K562 (cell line): ENCODE data around the gene NUP43. TPM values are rescaled to one million over a fixed set of nuclear protein-coding genes. Genes with fewer than 3 reads are reported as not detected.

Experiments used
- ARID2 ChIP-seq: fragments of 450-650 bp; IDR thresholded peaks from 2 replicates; pipeline ENCODE4 v1.6.1; 2017; ENCODE audit warnings: antibody characterized with exemption, mild to moderate bottlenecking
- BCL6 ChIP-seq: fragments of 250-450 bp; sonication (Bioruptor Pico); IDR thresholded peaks from 2 replicates; pipeline ENCODE4 v1.4.0; 2020
- CHCHD3 ChIP-seq: fragments of 250-450 bp; sonication (Bioruptor Pico); IDR thresholded peaks from 2 replicates; pipeline ENCODE4 v2.1.2; 2022; ENCODE audit warnings: mild to moderate bottlenecking
- DMBX1 ChIP-seq: fragments of 250-450 bp; sonication (Bioruptor Pico); IDR thresholded peaks from 2 replicates; pipeline ENCODE4 v1.8.0; 2022; ENCODE audit warnings: inconsistent platforms, mild to moderate bottlenecking, moderate library complexity, borderline replicate concordance
- E2F3 ChIP-seq: fragments of 250-450 bp; sonication (Bioruptor Pico); IDR thresholded peaks from 2 replicates; pipeline ENCODE4 v1.4.0; 2020; ENCODE audit warnings: mild to moderate bottlenecking
- IRF2 ChIP-seq: sonication (generic); formaldehyde crosslinking; IDR thresholded peaks from 2 replicates; pipeline ENCODE4 v1.8.1; 2022; ENCODE audit warnings: mild to moderate bottlenecking, missing genetic modification reagents
- KAT8 ChIP-seq: fragments of 450-650 bp; IDR thresholded peaks from 2 replicates; pipeline ENCODE4 v1.6.1; 2016; ENCODE audit warnings: low read depth, mild to moderate bottlenecking
- MAFG ChIP-seq: fragments of 450-650 bp; conservative IDR thresholded peaks from 2 replicates; pipeline ENCODE4 v1.6.1; 2016; ENCODE audit warnings: missing genetic modification characterization, missing compliant biosample characterization
- MTF1 ChIP-seq: fragments of 250-450 bp; sonication (Bioruptor Pico); IDR thresholded peaks from 2 replicates; pipeline ENCODE4 v1.9.0; 2021; ENCODE audit warnings: moderate library complexity, mild to moderate bottlenecking, inconsistent platforms, borderline replicate concordance
- PBX2 ChIP-seq, 2 experiments: IDR thresholded peaks in 1 of 2; conservative IDR thresholded peaks in 1 of 2; 2 replicates each; pipeline ENCODE4 v1.6.1; 2016; ENCODE audit warnings: low read depth in 2 of 2, mild to moderate bottlenecking in 1 of 2, missing compliant biosample characterization in 1 of 2, missing genetic modification characterization in 1 of 2, moderate library complexity in 1 of 2
- POLR2AphosphoS2 ChIP-seq: IDR thresholded peaks from 2 replicates; pipeline ENCODE4 v1.6.1; 2012; ENCODE audit warnings: low read length, improper control_type of control experiment
- RFX7 ChIP-seq: fragments of 250-450 bp; sonication (Bioruptor Pico); IDR thresholded peaks from 2 replicates; pipeline ENCODE4 v1.5.1; 2021; ENCODE audit warnings: mild to moderate bottlenecking
- SAFB2 ChIP-seq: fragments of 200-400 bp; formaldehyde crosslinking; IDR thresholded peaks from 2 replicates; pipeline ENCODE4 v1.6.1; 2018; ENCODE audit warnings: borderline replicate concordance, low read length, low read depth, moderate library complexity; ENCODE audit not compliant: severe bottlenecking
- SFPQ ChIP-seq: fragments of 200-400 bp; formaldehyde crosslinking; IDR thresholded peaks from 2 replicates; pipeline ENCODE4 v1.6.1; 2017; ENCODE audit warnings: mild to moderate bottlenecking, low read depth, low read length, moderate library complexity
- SIN3B ChIP-seq: fragments of 450-650 bp; IDR thresholded peaks from 2 replicates; pipeline ENCODE4 v1.6.1; 2017; ENCODE audit warnings: low read depth, mild to moderate bottlenecking, moderate library complexity
- SNRNP70 ChIP-seq: fragments of 200-400 bp; formaldehyde crosslinking; optimal IDR thresholded peaks from 2 replicates; pipeline ENCODE3; 2017; ENCODE audit warnings: low read depth, low read length
- SP2 ChIP-seq: IDR thresholded peaks from 2 replicates; pipeline ENCODE4 v1.6.1; 2011; ENCODE audit warnings: mild to moderate bottlenecking, low read depth, low read length, moderate library complexity; ENCODE audit not compliant: poor library complexity, severe bottlenecking; ENCODE audit errors: extremely low read depth
- TRIM28 ChIP-seq: fragments of 450-650 bp; IDR thresholded peaks from 2 replicates; pipeline ENCODE4 v1.6.1; 2017
- ZBTB43 ChIP-seq: sonication (generic); formaldehyde crosslinking; IDR thresholded peaks from 2 replicates; pipeline ENCODE4 v1.8.0; 2023; ENCODE audit warnings: mild to moderate bottlenecking, missing genetic modification reagents
- ZHX1 ChIP-seq: fragments of 150-350 bp; conservative IDR thresholded peaks from 2 replicates; pipeline ENCODE4 v1.6.1; 2014; ENCODE audit warnings: low read length
- ZNF133 ChIP-seq: fragments of 250-450 bp; sonication (Bioruptor Pico); IDR thresholded peaks from 2 replicates; pipeline ENCODE4 v1.4.0; 2020; ENCODE audit warnings: mild to moderate bottlenecking
- polyA plus RNA-seq, 8 experiments: library from polyadenylated mRNA; depleted of rRNA in 4 of 8; stranded (reverse) in 5 of 8; unstranded in 3 of 8; fragments of >200 nt; fragmentation: Nextera tagmentation in 2 of 8; fragmentation: Illumina TruSeq in 1 of 8; extraction: Ambion mirVana in 2 of 8; extraction: Trizol in 1 of 8; gene quantifications; 2 replicates each; pipeline versions ENCODE4 v1.2.1 to v1.2.3, GENCODE V29; 2011 to 2014; ENCODE audit warnings: inconsistent platforms in 1 of 8, missing spikeins in 1 of 8
- total RNA-seq, 7 experiments: library from RNA; depleted of rRNA in 6 of 7; stranded (reverse); fragments of >200 nt in 6 of 7; fragmentation: Illumina TruSeq in 2 of 7; extraction: Trizol in 2 of 7; gene quantifications; 2 replicates each; pipeline versions ENCODE4 v1.2.1 to v1.2.3, GENCODE V29; 2011 to 2021; ENCODE audit warnings: low replicate concordance in 1 of 7

NUP43 gene
- total and polyA plus RNA-seq, 9 of the 15 experiments (the other 6 are each of a cell fraction or from before 2014, with no cell fraction given), result 28.9 to 136 (median 67.4) TPM

- no peak for TF ChIP-seq SFPQ
- peak; percentile 74; the same call in 1 of the 2 replicates for TF ChIP-seq E2F3
- no peak for TF ChIP-seq KAT8
- TF ChIP-seq SNRNP70, result no peak
- no peak; the same call in 1 of the 2 replicates for TF ChIP-seq IRF2 (CRISPR knock-in tag)
- no peak for TF ChIP-seq SP2
- no peak for TF ChIP-seq CHCHD3 (CRISPR knock-in tag)
- no peak for TF ChIP-seq SIN3B
- no peak for TF ChIP-seq MAFG
- TF ChIP-seq TRIM28, result no peak
- no peak for TF ChIP-seq DMBX1 (CRISPR knock-in tag)
- no peak for TF ChIP-seq BCL6 (CRISPR knock-in tag)
- TF ChIP-seq ZNF133 (CRISPR knock-in tag), result no peak; the same call in 1 of the 2 replicates
- TF ChIP-seq PBX2 (CRISPR knock-in tag; IDR thresholded peaks at IDR 0.05; ENCODE audit: low read depth), result no peak
- TF ChIP-seq PBX2 (tag; conservative IDR thresholded peaks at IDR 0.05; ENCODE audit: low read depth), result peak; percentile 29; the same call in 1 of the 2 replicates
- no peak for TF ChIP-seq ZBTB43 (CRISPR knock-in tag)
- no peak for TF ChIP-seq SAFB2
- TF ChIP-seq ZHX1, result no peak
- TF ChIP-seq POLR2AphosphoS2, result no peak
- TF ChIP-seq ARID2, result no peak
- no peak for TF ChIP-seq RFX7 (CRISPR knock-in tag)
- TF ChIP-seq MTF1 (CRISPR knock-in tag), result no peak
Measured at GRCh38 chr6:149750136-149750609, 3.8 kb upstream of the NUP43 start (continued).
